ENCODE results near the gene NCAM1.

NCAM1 gene

GRCh38 chr11:113133071-113133470 lies 171.9 kb downstream of the NCAM1 start:
- no peak for DNase-seq (ENCODE audit: low read depth)

GRCh38 chr11:113134626-113135025 lies 173.4 kb downstream of the NCAM1 start:
- no peak for DNase-seq (ENCODE audit: low read depth)

- no peak for DNase-seq (ENCODE audit: low read depth)
Observed at GRCh38 chr11:113137713-113138529, 176.7 kb downstream of the NCAM1 start.

- DNase-seq (ENCODE audit: low read depth): no peak
Observed at GRCh38 chr11:113138731-113139130, 177.5 kb downstream of the NCAM1 start.

DNA sequence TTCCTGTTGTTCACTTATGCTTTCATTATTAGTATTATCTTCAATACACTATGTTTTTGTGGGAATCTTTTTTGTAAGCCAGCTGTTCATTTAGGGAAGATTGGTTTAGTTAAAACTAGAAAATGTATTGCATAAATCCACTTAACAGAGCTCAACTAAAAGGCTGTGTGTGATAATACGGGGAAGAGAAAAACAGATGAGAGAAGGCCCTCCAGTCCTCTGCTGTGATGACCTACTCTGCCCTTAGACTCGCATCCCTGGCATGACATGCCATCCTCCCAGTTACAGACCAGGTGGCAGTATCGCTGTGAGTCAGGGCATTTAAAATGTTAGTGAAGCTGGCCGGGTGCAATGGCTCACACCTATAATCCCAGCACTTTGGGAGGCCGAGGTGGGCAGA lies 179.8 kb downstream of the NCAM1 start:
- DNase-seq (ENCODE audit: low read depth): no peak

GRCh38 chr11:113142508-113142907 lies 181.3 kb downstream of the NCAM1 start:
- DNase-seq (ENCODE audit: low read depth): no peak

DNA sequence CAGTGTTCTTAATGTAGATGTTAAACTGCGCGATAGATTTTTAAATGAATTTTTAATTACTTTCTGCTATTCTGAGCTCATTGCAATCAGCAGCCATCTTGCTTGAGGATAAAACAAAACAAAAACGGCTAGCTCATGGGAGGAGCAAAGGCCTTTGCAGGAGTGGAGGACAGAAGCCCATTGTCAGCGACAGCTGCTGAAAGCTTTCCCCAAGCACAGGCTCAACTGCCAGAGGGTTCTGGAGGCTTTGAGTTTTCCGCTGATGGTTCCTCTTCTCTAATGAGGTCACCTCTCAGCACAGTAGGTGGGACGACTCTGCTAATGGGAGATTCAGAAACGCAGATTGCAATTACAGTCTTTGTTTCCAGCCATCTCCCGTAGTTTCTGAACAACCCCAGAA lies 186.0 kb downstream of the NCAM1 start:
- no peak for DNase-seq (ENCODE audit: low read depth)

DNA sequence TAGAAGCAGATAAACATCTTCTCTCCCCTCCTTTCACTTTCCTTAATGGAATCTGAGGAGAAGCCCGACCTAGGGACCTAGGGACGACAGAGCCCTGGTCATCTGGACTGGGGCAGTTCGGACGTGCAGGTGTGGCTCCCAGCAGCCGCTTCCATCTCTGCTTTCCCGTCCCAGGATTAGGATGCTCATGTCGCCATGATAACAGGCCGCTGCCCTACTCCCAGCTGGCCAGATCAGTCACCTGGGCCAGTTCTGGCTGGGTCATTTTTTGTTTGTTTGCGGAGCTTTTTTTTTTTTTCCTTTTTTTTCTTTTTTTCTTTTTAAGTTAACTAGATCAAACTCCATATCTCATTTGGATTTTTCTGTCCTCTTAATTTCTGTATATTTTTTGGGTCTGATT lies 186.9 kb downstream of the NCAM1 start:
- DNase-seq (ENCODE audit: low read depth): no peak

DNA sequence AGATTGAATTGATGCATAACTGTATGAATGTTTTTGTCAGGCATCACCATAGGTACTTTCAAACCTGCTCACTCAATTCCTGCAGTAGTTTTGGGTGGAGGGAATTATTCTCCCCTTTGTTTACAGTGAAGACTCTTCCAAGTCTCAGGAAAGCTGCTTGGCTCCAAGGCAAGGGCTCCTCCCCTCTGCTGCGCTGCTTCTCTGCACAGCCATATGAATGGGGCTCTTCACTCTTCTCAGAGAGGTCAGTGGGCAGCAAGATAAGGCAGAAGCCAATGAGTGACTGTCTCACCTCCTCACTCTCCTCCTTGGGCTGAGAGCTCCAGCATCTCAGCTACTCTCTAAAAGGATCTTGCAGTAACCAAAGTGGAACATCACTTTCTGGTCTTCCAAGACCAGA lies 187.4 kb downstream of the NCAM1 start:
- no peak for DNase-seq (ENCODE audit: low read depth)

- no peak for DNase-seq (ENCODE audit: low read depth)
Observed at GRCh38 chr11:113151521-113151920, 190.3 kb downstream of the NCAM1 start.

GRCh38 chr11:113152500-113152899 lies 191.3 kb downstream of the NCAM1 start:
- no peak for DNase-seq (ENCODE audit: low read depth)

GRCh38 chr11:113153847-113154246 lies 192.6 kb downstream of the NCAM1 start:
- DNase-seq (ENCODE audit: low read depth): no peak

GRCh38 chr11:113159988-113160807 lies 199.0 kb downstream of the NCAM1 start:
- DNase-seq (ENCODE audit: low read depth): no peak

DNA sequence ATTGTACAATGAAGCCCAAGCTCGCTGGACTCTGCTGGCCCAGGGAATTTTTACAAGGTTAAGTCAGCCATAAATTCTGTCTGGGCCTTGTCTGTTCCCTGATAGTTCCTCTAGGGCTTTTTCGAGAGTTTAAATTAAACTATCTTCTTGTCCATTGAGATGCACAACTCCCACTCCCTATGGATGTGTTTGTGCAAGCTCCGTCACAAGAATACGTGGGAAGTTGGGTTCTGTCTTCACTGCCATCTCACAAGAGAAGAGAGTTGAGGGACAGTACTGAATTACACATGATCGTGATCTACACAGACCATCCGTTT lies 199.5 kb downstream of the NCAM1 start:
- no peak for DNase-seq (ENCODE audit: low read depth)

- no peak for DNase-seq (ENCODE audit: low read depth)
Observed at GRCh38 chr11:113161711-113162591, 200.7 kb downstream of the NCAM1 start.

DNA sequence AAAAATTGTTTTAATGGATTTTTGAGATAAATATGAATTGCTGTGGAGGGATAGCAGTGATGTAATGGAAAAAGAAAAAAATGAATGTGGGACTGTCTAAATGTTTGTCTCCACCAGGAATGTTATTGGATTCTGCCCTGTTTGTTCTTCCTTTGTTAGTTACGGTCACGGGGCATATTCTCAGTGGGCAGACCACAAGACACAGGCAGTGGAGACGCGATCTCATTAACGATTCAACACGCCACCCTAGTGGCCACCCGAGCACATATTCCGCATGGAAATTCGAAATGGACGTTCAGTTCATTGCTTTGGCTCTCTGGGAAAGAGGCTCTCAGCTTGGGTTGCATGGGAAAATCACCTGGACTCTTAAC lies 201.4 kb downstream of the NCAM1 start:
- DNase-seq (ENCODE audit: low read depth): no peak

DNA sequence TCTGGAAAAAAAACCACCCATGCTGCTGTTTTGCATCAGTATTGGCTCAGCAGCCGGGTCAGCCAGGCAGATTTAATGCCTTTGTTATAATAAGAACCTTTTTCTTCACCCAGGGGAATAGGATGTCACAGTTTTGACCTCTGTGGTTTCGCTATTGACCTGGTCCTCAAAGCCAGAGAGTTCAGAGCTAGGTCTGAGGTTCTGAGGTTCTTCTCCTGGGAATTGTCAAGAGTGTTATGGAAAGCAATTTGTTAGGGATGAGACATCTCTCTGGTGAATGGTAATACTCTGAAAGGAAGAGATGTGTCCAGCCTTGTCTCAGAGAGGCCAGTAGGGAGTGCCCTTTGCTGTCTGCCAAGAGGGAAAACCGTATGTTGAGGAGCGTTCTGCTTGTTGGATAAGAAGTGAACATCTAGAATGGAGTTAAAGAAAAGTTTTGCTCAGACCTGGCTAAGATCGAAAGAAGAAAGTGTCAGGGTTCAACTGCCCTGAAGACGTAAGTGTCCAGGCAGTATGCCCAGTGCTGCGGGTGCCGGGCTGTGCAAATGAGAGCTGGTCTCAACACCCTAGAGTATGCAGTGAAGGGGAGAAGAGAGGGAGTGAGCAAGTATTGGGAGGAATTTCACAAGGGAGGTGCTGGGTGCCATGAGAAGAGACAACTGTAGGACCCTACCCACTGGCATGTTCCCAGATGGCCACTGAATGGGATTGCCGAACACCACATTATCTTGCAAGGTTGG lies 202.2 kb downstream of the NCAM1 start:
- no peak for DNase-seq (ENCODE audit: low read depth)

GRCh38 chr11:113166280-113166679 lies 205.1 kb downstream of the NCAM1 start:
- DNase-seq (ENCODE audit: low read depth): no peak

GRCh38 chr11:113167599-113167998 lies 206.4 kb downstream of the NCAM1 start:
- DNase-seq (ENCODE audit: low read depth): no peak

DNA sequence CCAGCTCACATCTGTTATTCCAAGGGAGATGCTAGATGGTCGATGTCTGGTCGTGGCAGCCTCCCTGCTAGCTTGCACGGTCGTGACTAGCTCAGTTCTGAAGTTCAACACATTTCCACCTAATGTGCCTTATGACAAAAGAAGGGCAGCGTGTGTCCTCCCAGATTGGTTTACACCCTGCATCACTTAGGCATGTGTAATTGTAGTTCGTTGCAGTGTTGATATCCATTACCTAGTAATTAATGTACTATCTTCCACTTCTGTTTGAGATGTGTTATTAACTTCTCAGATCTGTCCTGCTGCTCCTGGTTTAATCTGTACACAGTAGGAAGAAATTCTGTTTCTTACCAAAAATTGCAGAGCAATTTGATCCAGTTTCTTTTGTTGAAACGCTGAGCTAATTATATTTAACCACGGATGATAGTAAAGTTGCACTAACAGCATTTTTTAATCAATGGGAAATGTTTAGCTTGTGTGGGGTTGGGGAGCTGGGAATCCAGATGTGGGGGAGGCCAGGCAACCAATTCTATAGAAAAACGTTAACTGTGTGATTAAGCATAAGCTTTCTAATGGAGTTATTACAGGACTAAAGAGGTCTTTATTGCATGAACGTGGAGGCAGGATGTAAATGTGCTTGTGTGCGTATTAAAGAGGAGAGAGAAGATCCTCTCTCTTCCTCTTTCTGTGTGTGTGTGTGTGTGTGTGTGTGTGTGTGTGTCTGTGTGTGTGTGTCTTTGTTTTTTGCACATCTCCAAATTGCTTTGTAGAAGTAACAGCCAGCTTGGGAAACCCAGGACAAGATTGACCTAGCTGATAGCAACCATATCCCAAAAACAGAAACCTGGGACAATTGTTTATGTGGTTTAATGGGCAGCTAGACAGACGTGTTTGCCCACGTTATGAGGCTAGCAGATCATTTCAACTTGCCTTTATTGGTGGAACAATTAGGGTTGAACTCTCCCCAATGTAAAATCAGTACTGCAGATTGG lies 207.4 kb downstream of the NCAM1 start:
- no peak for DNase-seq (ENCODE audit: low read depth)

Data from stimulated activated CD8-positive, alpha-beta memory T cell treated with anti-CD3 and anti-CD28 coated beads, Interleukin-7, amount 100 ng/mL, for 24 hours (primary cell).